SIG-M5 (cell line): Measurements from ENCODE around the gene ZC3H11A.

Source experiments
- DNase-seq: peaks from one replicate; lab custom pipeline; 2025; lab: John Stamatoyannopoulos, UW

ZC3H11A gene

DNA sequence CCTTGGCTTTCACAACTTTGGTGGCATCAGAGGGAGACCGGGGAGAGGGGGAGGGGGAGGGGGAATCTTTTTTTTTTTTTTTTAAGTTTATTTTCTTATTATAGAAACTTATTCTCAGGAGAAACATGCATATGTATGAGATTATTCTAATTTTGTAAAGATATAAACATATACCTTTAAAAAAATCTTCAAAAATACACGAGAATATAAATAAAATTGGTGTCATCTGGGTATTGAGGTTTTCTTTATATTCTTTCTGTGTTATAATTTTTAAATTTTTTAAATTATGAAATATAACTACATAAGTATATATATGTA lies 47.1 kb downstream of the ZC3H11A start:
- no peak for DNase-seq

DNA sequence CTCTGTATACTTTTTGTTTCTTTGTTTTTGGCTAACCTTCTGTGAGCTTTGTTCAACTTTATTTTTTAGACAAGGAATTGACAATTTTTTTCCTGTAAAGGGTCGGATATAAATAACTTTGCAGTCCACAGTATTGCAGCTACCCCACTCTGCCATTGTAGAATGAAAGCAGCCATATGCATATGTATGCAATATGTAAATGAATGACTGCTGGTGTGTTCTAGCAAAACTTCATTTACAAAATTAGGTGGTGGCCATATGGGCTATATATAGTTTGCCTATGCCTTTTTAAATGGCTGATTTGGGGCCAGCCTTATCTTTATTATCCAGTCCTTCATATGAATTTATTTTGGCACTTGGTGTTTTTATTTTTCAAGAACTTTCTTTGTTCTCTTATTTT lies 48.0 kb downstream of the ZC3H11A start:
- DNase-seq, result no peak
